ENCODE results near the gene ADGRL3. TPM values are rescaled to one million over a fixed set of nuclear protein-coding genes. Genes with fewer than 3 reads are reported as not detected.

ADGRL3 gene
- total RNA-seq, 4 donors from 2014 or later, result 6.1 to 26.0 (median 7.3) TPM

DNA sequence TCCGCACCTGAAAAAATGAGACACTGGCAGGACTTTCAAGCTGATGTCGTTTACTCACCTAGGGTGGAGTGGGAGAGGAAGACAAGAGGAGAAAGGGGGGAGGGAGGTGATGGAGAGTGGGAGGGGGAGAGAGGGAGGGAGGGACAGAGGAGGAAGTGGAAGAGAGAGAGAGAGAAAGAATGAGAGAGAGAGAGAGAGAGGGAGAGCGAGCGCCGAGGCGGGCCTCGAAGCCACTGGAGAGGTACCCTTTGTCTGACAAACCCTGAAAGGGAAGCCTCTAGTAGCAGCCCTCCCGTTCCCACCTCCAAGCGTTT is 296 bp upstream of the ADGRL3 start:
- WGBS, 2 donors (ENCODE audit: low coverage in 1 of 2), result 8 to 20% methylated on average over 4 to 9 of the region's 9 CpGs
- Histone ChIP-seq H3K36me3 (no peaks in the 10 kb centered on the region), H3K9me3 (no peaks in the 10 kb centered on the region), H3K4me3 (peak overlapping the region; percentile 49 to 64), H3K4me1 (peaks cover 0 to 35% (median 12%) of the 10 kb centered on the region in 3 donors), H3K27ac (peak overlapping the region in 2 of 4 donors; percentile 44 to 58), H3K27me3 (peaks cover 43% of the 10 kb centered on the region)
- no peak for ATAC-seq
- TF ChIP-seq POLR2A (IDR thresholded peaks at IDR 0.05), result no peak
- TF ChIP-seq, protein P1, sequence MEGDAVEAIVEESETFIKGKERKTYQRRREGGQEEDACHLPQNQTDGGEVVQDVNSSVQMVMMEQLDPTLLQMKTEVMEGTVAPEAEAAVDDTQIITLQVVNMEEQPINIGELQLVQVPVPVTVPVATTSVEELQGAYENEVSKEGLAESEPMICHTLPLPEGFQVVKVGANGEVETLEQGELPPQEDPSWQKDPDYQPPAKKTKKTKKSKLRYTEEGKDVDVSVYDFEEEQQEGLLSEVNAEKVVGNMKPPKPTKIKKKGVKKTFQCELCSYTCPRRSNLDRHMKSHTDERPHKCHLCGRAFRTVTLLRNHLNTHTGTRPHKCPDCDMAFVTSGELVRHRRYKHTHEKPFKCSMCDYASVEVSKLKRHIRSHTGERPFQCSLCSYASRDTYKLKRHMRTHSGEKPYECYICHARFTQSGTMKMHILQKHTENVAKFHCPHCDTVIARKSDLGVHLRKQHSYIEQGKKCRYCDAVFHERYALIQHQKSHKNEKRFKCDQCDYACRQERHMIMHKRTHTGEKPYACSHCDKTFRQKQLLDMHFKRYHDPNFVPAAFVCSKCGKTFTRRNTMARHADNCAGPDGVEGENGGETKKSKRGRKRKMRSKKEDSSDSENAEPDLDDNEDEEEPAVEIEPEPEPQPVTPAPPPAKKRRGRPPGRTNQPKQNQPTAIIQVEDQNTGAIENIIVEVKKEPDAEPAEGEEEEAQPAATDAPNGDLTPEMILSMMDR (IDR thresholded peaks at IDR 0.05), result no peak
- TF ChIP-seq POLR2AphosphoS5 (IDR thresholded peaks at IDR 0.05), result no peak
- TF ChIP-seq EP300 (IDR thresholded peaks at IDR 0.05), result no peak

DNA sequence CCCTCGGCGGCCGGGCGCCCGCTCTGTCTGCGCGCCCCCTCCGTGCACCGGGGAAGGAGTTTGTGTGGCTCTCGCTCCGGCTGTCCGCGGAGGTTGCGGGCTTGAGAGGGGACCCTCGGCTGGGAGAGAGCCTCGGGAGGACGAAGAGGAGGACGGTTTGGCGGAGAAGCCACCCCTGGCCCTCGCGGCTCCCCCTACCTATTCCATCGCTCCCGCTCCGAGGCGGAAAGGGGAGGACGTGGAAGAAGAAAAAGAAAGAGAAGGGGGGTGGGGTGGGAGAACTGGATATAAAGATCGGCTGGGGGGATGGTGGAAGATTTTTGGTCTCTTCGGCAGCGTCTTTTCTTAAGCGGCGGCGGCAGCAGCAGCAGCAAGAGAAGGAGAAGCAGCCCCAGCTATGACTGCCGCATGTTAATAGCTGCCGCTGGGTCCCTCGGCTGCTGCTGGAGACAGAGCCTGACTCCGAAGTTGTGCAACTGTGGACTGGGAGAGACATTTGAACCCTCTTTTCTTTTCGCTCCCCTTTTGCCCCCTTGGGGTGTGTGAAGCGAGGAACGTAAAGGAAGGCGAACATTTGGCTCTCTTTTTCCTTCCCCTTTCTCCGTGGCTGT is 895 bp downstream of the ADGRL3 start:
- Histone ChIP-seq H3K4me1 (peaks cover 0 to 35% (median 12%) of the 10 kb centered on the region in 3 donors), H3K27ac (peak overlapping the region in 2 of 4 donors; percentile 44 to 58), H3K9me3 (no peaks in the 10 kb centered on the region), H3K27me3 (peaks cover 43% of the 10 kb centered on the region), H3K4me3 (peak overlapping the region; percentile 49 to 64), H3K36me3 (no peaks in the 10 kb centered on the region)
- ATAC-seq, result no peak
- TF ChIP-seq, protein P1 (IDR thresholded peaks at IDR 0.05), result no peak
- TF ChIP-seq EP300 (IDR thresholded peaks at IDR 0.05) (no peak), POLR2AphosphoS5 (IDR thresholded peaks at IDR 0.05) (no peak), POLR2A (IDR thresholded peaks at IDR 0.05) (no peak)
- WGBS, 2 donors (ENCODE audit: low coverage in 1 of 2), result 1% methylated on average over 11 to 15 of the region's 41 CpGs

DNA sequence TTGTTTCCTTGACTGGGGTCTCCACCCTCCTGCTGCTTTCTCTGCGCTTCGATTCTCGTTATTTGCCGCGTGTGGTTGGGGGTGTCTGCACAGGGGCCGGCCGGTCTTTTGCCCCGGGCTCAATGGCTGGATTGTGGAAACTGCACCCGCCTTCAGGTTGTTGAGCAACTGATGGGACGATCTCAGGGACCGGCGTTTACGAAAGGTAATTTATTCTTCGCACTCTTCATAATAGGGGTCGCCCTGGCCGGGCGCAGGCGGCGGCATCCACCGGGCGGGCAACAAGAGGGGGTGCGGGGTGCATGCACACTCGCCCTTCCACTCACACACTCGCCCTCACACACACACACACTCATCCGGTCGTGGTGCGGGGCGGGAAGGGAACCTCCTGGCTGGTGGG is 1.4 kb downstream of the ADGRL3 start:
- no peak for TF ChIP-seq EP300 (IDR thresholded peaks at IDR 0.05)
- no peak for TF ChIP-seq POLR2AphosphoS5 (IDR thresholded peaks at IDR 0.05)
- TF ChIP-seq POLR2A (IDR thresholded peaks at IDR 0.05), result no peak
- TF ChIP-seq, protein P1 (IDR thresholded peaks at IDR 0.05), result no peak
- Histone ChIP-seq H3K36me3 (no peaks in the 10 kb centered on the region), H3K4me3 (peak overlapping the region; percentile 49 to 64), H3K9me3 (no peaks in the 10 kb centered on the region), H3K4me1 (peaks cover 0 to 35% (median 12%) of the 10 kb centered on the region in 3 donors), H3K27me3 (peaks cover 43% of the 10 kb centered on the region), H3K27ac (peak overlapping the region in 2 of 4 donors; percentile 44 to 58)
- 0% methylated on average over 2 of the region's 28 CpGs; no CpG with 5 or more reads in 1 of the 2 donors for WGBS, 2 donors (ENCODE audit: low coverage in 1 of 2)
- peak; percentile 24 for ATAC-seq

DNA sequence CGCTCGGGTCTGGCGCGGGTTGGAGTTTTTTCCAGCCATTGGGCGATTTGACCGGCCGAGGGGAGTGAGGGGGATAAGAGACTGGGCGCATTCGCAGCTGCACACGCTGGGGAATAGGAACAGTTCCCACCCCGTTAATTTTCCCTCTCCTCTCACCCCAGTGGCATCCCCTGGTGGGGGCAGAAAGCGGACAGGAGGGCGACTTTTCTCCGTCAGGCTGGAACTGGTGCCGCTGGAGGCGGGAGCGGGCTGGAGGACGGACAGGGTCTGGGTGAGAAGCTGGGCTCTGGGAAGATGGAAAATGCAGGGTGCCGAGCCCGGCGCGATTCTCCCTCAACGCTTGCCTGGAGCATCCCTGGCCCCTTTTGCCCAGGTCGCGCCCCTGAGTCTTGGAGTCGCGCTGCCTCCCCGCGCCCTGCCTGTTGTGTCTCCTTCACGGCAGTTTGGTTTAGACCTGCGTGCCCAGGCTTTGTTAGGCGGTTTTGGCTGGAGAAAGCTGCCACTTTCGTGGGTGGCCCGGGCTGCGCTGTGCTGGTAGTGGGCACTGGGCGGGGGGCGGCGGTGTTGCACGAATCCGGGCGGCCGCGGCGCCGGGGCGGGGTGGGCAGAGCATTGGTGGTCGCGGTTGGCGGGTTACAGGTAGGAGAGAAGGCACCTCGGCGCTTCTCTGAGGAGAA is 2.0 kb downstream of the ADGRL3 start:
- H3K36me3 ChIP-seq, result no peaks in the 10 kb centered on the region
- peak overlapping the region in 2 of 4 donors; percentile 44 to 58 for H3K27ac ChIP-seq
- TF ChIP-seq POLR2A (IDR thresholded peaks at IDR 0.05), result no peak
- TF ChIP-seq POLR2AphosphoS5 (IDR thresholded peaks at IDR 0.05), result no peak
- TF ChIP-seq EP300 (IDR thresholded peaks at IDR 0.05), result no peak
- H3K4me1 ChIP-seq, result peaks cover 0 to 35% (median 12%) of the 10 kb centered on the region in 3 donors
- H3K4me3 ChIP-seq, result peak overlapping the region; percentile 49 to 64
- peak; percentile 6 for ATAC-seq
- 0% methylated on average over 1 to 16 of the region's 51 CpGs for WGBS, 2 donors (ENCODE audit: low coverage in 1 of 2)
- H3K27me3 ChIP-seq, result peaks cover 43% of the 10 kb centered on the region
- no peaks in the 10 kb centered on the region for H3K9me3 ChIP-seq

DNA sequence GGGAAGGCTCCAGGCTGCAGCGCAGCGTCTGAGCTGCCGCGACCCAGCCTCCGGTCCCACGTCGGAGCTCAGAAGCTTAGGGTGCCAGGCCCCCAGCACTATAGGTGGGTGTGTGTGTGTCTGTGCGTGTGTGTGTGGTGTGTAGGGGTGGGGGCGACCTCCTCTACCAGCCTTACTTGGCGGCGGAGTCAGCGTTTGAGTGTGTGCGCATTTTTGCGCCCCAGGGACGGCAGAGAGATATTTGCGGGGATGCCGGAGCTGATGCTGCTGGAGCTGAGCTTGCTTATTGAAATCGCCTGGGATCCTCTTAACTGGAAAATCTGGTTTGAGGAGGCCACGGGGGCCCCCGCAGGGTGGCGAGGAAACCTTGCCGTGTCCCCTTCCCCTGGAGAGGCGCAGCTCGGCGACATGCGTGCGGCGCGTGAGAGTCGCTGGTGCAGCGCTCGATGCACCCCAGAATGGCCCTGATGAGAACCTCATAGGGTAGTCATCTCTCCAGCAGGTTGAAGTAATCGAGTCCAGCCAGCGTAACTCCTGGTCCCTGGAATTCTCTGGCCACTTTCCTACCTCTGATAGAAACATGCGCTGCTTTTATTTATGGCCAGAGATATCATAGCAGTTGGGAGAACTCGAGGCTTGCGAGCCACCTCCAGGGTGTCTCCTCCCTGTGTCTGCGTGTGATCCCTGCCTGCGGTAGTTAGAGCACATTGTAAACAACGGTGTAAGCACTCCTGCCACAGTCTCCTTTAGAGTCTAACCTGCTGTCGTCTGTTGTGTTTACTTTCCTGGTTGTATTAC is 2.7 kb downstream of the ADGRL3 start:
- ATAC-seq, result no peak
- Histone ChIP-seq H3K36me3 (no peaks in the 10 kb centered on the region), H3K4me1 (peaks cover 0 to 35% (median 12%) of the 10 kb centered on the region in 3 donors), H3K4me3 (peak overlapping the region; percentile 49 to 64), H3K27ac (peak overlapping the region in 2 of 4 donors; percentile 44 to 58), H3K27me3 (peaks cover 43% of the 10 kb centered on the region), H3K9me3 (no peaks in the 10 kb centered on the region)
- 0 to 8% methylated on average over 5 to 6 of the region's 41 CpGs for WGBS, 2 donors (ENCODE audit: low coverage in 1 of 2)
- TF ChIP-seq POLR2A (IDR thresholded peaks at IDR 0.05) (no peak), POLR2AphosphoS5 (IDR thresholded peaks at IDR 0.05) (no peak), EP300 (IDR thresholded peaks at IDR 0.05) (no peak)
- TF ChIP-seq, protein P1 (IDR thresholded peaks at IDR 0.05), result no peak
